ENCODE measurements around the gene USP6.

- TF ChIP-seq IRF2 (CRISPR knock-in tag; IDR thresholded peaks at IDR 0.05) (no peak), EP300 (IDR thresholded peaks at IDR 0.05; ENCODE audit: low read depth in 2 of 2, low read length in 2 of 2) (no peak), EP300 (CRISPR knock-in tag; IDR thresholded peaks at IDR 0.05; ENCODE audit: borderline replicate concordance) (no peak), NR2F6 (IDR thresholded peaks at IDR 0.05) (no peak), NR2F6 (CRISPR knock-in tag; IDR thresholded peaks at IDR 0.05) (no peak), SIN3B (IDR thresholded peaks at IDR 0.05; ENCODE audit: low read length) (no peak)
Measured at GRCh38 chr17:5164436-5164835, 48.6 kb downstream of the USP6 start.

Data from HepG2 (cell line).